ENCODE measurements around the gene HOPX.

- no peak for TF ChIP-seq NR3C1 (CRISPR knock-in tag; conservative IDR thresholded peaks at IDR 0.05; ENCODE audit: low read depth)
- no peak for TF ChIP-seq CTCF (IDR thresholded peaks at IDR 0.05)
- TF ChIP-seq AFF4 (CRISPR knock-in tag; IDR thresholded peaks at IDR 0.05; ENCODE audit: borderline replicate concordance), result no peak
- TF ChIP-seq MAX (CRISPR knock-in tag; IDR thresholded peaks at IDR 0.05), result no peak
- no peak for TF ChIP-seq CBFB (CRISPR knock-in tag; IDR thresholded peaks at IDR 0.05; ENCODE audit: low read depth)
- no peak for TF ChIP-seq GABPB1 (CRISPR knock-in tag; IDR thresholded peaks at IDR 0.05)
- no peak for TF ChIP-seq TEAD4 (CRISPR knock-in tag; IDR thresholded peaks at IDR 0.05)
- no peak for TF ChIP-seq ZNF416 (CRISPR knock-in tag; IDR thresholded peaks at IDR 0.05)
- TF ChIP-seq RELA (CRISPR knock-in tag; IDR thresholded peaks at IDR 0.05; ENCODE audit: borderline replicate concordance), result no peak
- TF ChIP-seq ZNF423 (CRISPR knock-in tag; IDR thresholded peaks at IDR 0.05), result no peak
- no peak for TF ChIP-seq ZNF425 (CRISPR knock-in tag; conservative IDR thresholded peaks at IDR 0.05)
- no peak for TF ChIP-seq USF2 (CRISPR knock-in tag; IDR thresholded peaks at IDR 0.05)
Observed at GRCh38 chr4:56674984-56675383, 6.1 kb downstream of the HOPX start.

All from WTC11 (cell line).